Measurements from ENCODE around the gene ZFP91. TPM values are rescaled to one million over a fixed set of nuclear protein-coding genes. Genes with fewer than 3 reads are reported as not detected.

The ZFP91 gene
- total and polyA plus RNA-seq, 12 donors: 11.4 to 69.7 (median 59.6) TPM

- ATAC-seq (no peak), DNase-seq (no peak)
- H3K9me3 ChIP-seq: no peaks in the 10 kb centered on the region
- TF ChIP-seq CTCF (IDR thresholded peaks at IDR 0.05): no peak
- intact Hi-C loops (cut with DNase I): no loop called here
- H3K4me1 ChIP-seq: peaks cover 0 to 21% (median 15%) of the 10 kb centered on the region in 9 donors
- H3K27me3 ChIP-seq: no peaks in the 10 kb centered on the region
- no peak overlapping the region for H3K4me3 ChIP-seq
- H3K27ac ChIP-seq: no peak overlapping the region
- no peaks in the 10 kb centered on the region for H3K36me3 ChIP-seq
- 66 to 81% methylated on average over 2 of the region's 2 CpGs for WGBS, 2 donors
Measured at GRCh38 chr11:58637371-58637770, 58.5 kb downstream of the ZFP91 start.

- H3K4me3 ChIP-seq: no peak overlapping the region
- no peak for ATAC-seq
- no peak for TF ChIP-seq CTCF (IDR thresholded peaks at IDR 0.05)
Measured at GRCh38 chr11:58639103-58639502, 60.2 kb downstream of the ZFP91 start.

GRCh38 chr11:58639669-58640068 is 60.8 kb downstream of the ZFP91 start:
- no peak for TF ChIP-seq CTCF (IDR thresholded peaks at IDR 0.05)
- Histone ChIP-seq H3K9me3 (no peaks in the 10 kb centered on the region), H3K4me1 (peaks cover 0 to 21% (median 15%) of the 10 kb centered on the region in 9 donors), H3K27ac (no peak overlapping the region), H3K36me3 (no peaks in the 10 kb centered on the region), H3K4me3 (no peak overlapping the region), H3K27me3 (no peaks in the 10 kb centered on the region)
- DNase-seq: no peak
- no peak for ATAC-seq
- intact Hi-C loops (cut with DNase I): no loop called here
- WGBS, 2 donors: 60 to 69% methylated on average over 2 of the region's 2 CpGs

More at GRCh38 chr11:58639103-58639502, 60.2 kb downstream of the ZFP91 start:
- Histone ChIP-seq H3K27ac (no peak overlapping the region), H3K27me3 (no peaks in the 10 kb centered on the region), H3K4me1 (peaks cover 0 to 21% (median 15%) of the 10 kb centered on the region in 9 donors), H3K9me3 (no peaks in the 10 kb centered on the region), H3K36me3 (no peaks in the 10 kb centered on the region)
- WGBS, 2 donors: 79 to 85% methylated on average over 6 of the region's 6 CpGs
- intact Hi-C loops (cut with DNase I): no loop called here
- no peak for DNase-seq

- H3K27ac ChIP-seq: peak overlapping the region in 1 of 10 donors; percentile 27
- H3K4me1 ChIP-seq: peaks cover 0 to 21% (median 15%) of the 10 kb centered on the region in 9 donors
- no peak for TF ChIP-seq CTCF (IDR thresholded peaks at IDR 0.05)
- WGBS, 2 donors: 4 to 6% methylated on average over 1 of the region's 1 CpG
- peaks cover 0 to 3% (median 0%) of the 10 kb centered on the region in 11 donors for H3K9me3 ChIP-seq
- ATAC-seq (peak in 4 of 8 donors; percentile 52 to 81 (median 56)), DNase-seq (no peak)
- H3K4me3 ChIP-seq: no peak overlapping the region
- intact Hi-C loops (cut with DNase I): no loop called here
- no peaks in the 10 kb centered on the region for H3K27me3 ChIP-seq
- no peaks in the 10 kb centered on the region for H3K36me3 ChIP-seq
Measured at GRCh38 chr11:58640386-58641023, 61.6 kb downstream of the ZFP91 start.
